Measurements from ENCODE around the gene RIMS1. TPM values are rescaled to one million over a fixed set of nuclear protein-coding genes. Genes with fewer than 3 reads are reported as not detected.

The RIMS1 gene
- total and polyA plus RNA-seq, 9 of the 15 experiments (the other 6 are each of a cell fraction or from before 2014, with no cell fraction given), result not detected

DNA sequence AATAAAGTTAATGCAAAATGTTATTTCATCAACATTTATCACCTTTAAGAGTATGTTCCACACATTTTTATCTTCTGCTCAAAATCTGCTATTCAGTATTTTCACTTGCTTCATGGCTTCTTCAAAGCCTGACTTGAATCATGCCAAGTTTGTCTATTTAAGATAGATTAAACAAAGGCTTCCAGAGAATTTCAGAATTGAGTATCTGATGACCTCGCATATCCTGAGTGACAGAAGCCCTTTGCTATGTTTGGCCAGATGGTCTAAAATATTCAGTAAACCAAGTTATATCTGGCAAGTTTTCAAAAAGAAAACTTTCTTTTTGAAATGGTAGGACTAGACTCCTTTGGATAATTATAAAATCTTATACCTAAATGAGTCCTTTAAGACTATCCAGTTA is 386.6 kb downstream of the RIMS1 start:
- H3K9me1 ChIP-seq (ENCODE audit: control insufficient read depth, insufficient read depth, low read length), result no peaks in the 10 kb centered on the region
- H3K27me3 ChIP-seq (ENCODE audit: control insufficient read depth in 2 of 2, insufficient read depth in 2 of 2, low read length in 2 of 2), result no peaks in the 10 kb centered on the region
- H3K4me2 ChIP-seq (ENCODE audit: insufficient read depth, low read length), result no peak overlapping the region
- no peak overlapping the region for H3K4me3 ChIP-seq
- in situ Hi-C loops (cut with MboI), result no loop called here
- no peaks in the 10 kb centered on the region for H3K36me3 ChIP-seq (ENCODE audit: control insufficient read depth, insufficient read depth, low read length)
- H3K4me1 ChIP-seq (replicated peaks in 1 of 2; ENCODE audit: control insufficient read depth in 2 of 2, insufficient read depth in 2 of 2, low read length in 2 of 2), result no peaks in the 10 kb centered on the region
- no peak overlapping the region for H3K27ac ChIP-seq (ENCODE audit: extremely low read depth, low read depth, low read length)
- no TSS peak for BruUV-seq (replicated peaks)
- CTCF ChIA-PET (ENCODE audit: low intra/inter-chr PET ratio), result no interaction called here
- H3K79me2 ChIP-seq (ENCODE audit: control insufficient read depth, insufficient read depth, low read length), result no peaks in the 10 kb centered on the region
- no peak overlapping the region for H2AFZ ChIP-seq (ENCODE audit: low read depth, low read length)
- WGBS (ENCODE audit: insufficient coverage, low coverage, missing lambda C conversion rate), result 0% methylated on average over 1 of the region's 1 CpG
- POLR2A ChIA-PET, result no interaction called here
- FAIRE-seq (no peak), DNase-seq (ENCODE audit: extremely low read depth in 1 of 4, low spot score in 3 of 4) (no peak), ATAC-seq (no peak)
- no peaks in the 10 kb centered on the region for H3K9me3 ChIP-seq (replicated peaks; ENCODE audit: control insufficient read depth, insufficient read depth, low read depth, low read length)
- H3K9ac ChIP-seq (ENCODE audit: insufficient read depth in 1 of 2, low read depth in 2 of 2, low read length in 2 of 2), result no peak overlapping the region
- intact Hi-C loops (cut with micrococcal nuclease), result no loop called here
- TF ChIP-seq YY1 (IDR thresholded peaks at IDR 0.05; ENCODE audit: borderline replicate concordance in 1 of 3, control insufficient read depth in 1 of 3, extremely low read depth in 1 of 3, insufficient read depth in 3 of 3, insufficient read length in 1 of 3, insufficient replicate concordance in 2 of 3, low read depth in 1 of 3, low read length in 2 of 3), result no peak
- TF ChIP-seq, protein P1, sequence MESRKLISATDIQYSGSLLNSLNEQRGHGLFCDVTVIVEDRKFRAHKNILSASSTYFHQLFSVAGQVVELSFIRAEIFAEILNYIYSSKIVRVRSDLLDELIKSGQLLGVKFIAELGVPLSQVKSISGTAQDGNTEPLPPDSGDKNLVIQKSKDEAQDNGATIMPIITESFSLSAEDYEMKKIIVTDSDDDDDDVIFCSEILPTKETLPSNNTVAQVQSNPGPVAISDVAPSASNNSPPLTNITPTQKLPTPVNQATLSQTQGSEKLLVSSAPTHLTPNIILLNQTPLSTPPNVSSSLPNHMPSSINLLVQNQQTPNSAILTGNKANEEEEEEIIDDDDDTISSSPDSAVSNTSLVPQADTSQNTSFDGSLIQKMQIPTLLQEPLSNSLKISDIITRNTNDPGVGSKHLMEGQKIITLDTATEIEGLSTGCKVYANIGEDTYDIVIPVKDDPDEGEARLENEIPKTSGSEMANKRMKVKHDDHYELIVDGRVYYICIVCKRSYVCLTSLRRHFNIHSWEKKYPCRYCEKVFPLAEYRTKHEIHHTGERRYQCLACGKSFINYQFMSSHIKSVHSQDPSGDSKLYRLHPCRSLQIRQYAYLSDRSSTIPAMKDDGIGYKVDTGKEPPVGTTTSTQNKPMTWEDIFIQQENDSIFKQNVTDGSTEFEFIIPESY (CRISPR knock-in tag; IDR thresholded peaks at IDR 0.05), result no peak
- no peak for TF ChIP-seq SMAD1 (IDR thresholded peaks at IDR 0.05; ENCODE audit: low read depth, low read length, partially characterized antibody)
- no peak for TF ChIP-seq KAT7 (CRISPR knock-in tag; IDR thresholded peaks at IDR 0.05; ENCODE audit: borderline replicate concordance)
- TF ChIP-seq, protein P2, sequence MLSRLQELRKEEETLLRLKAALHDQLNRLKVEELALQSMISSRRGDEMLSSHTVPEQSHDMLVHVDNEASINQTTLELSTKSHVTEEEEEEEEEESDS (CRISPR knock-in tag; IDR thresholded peaks at IDR 0.05), result no peak
- H4K20me1 ChIP-seq (replicated peaks; ENCODE audit: control insufficient read depth, insufficient read depth, low read length), result no peaks in the 10 kb centered on the region
